Measurements from ENCODE around the gene TMED10. TPM values are rescaled to one million over a fixed set of nuclear protein-coding genes. Genes with fewer than 3 reads are reported as not detected.
A peak's percentile ranks its signal among the peaks of the same experiment; 100 is the strongest.
"Not testable (repeated sequence)": the region's sequence is repeated elsewhere in the genome, so short reads cannot be mapped to it uniquely, and the experiment has no call there.

Gene TMED10
- total RNA-seq, 2 donors from 2014 or later, result 187 to 235 TPM

- no peak for ATAC-seq (replicated peaks in 1 of 2)
- H3K27me3 Mint-ChIP-seq (ENCODE audit: low read depth), result no peaks in the 10 kb centered on the region
- peaks cover 1 to 3% of the 10 kb centered on the region in 2 donors for H3K36me3 Mint-ChIP-seq (ENCODE audit: insufficient read depth in 2 of 2)
- no peak overlapping the region for H3K27ac Mint-ChIP-seq
- H3K4me3 Mint-ChIP-seq, result no peak overlapping the region
- H3K4me1 Mint-ChIP-seq (ENCODE audit: low read depth), result peaks cover 64% of the 10 kb centered on the region
- no peaks in the 10 kb centered on the region for H3K9me3 Mint-ChIP-seq
- no peak for DNase-seq
These were observed 10.6 kb downstream of the TMED10 start for GRCh38 chr14:75165586-75166391.

DNA sequence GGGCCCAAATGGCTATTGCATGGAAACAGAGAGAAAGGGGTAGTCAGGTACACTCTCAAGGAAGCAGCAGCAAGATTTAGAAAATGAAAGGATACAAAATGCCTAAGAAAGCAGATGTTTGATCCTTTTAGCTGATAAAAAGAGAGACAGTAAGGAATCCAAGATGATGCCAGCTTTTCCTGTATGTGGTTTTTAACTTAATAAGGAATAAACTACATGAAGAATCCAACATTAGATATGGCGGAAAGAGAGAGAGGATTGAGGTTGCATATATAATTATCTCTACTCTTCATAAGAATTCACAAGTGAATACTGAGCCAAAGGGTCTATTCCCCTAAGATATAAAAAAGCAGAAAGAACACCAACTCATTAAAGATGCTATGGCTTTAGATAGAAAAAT is 11.6 kb downstream of the TMED10 start:
- peaks cover 66% of the 10 kb centered on the region for H3K4me1 Mint-ChIP-seq (ENCODE audit: low read depth)
- no peak overlapping the region for H3K27ac Mint-ChIP-seq
- ATAC-seq (replicated peaks in 1 of 2), result no peak
- no peak overlapping the region for H3K4me3 Mint-ChIP-seq
- no peaks in the 10 kb centered on the region for H3K9me3 Mint-ChIP-seq
- no peaks in the 10 kb centered on the region for H3K27me3 Mint-ChIP-seq (ENCODE audit: low read depth)
- peaks cover 0 to 5% of the 10 kb centered on the region in 2 donors for H3K36me3 Mint-ChIP-seq (ENCODE audit: insufficient read depth in 2 of 2)
- DNase-seq, result no peak

DNA sequence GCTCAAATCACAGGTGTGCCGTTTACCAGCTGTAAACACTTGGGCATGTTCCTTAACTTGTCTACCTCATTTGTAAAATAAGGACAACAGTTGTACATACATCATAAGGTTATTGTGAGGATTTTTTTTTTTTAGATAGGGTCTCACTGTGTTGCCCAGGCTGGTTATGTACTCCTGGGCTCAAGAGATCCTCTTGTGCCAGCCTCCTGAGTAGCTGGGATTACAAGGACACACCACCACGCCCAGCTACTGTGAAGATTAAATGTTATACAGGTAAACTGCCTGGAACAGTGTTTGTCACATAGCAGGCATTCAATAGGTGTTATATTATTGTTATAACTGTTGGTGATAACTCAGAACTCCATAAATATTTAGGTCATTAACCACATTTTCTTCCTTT is 12.7 kb downstream of the TMED10 start:
- Mint-ChIP-seq H3K9me3 (no peaks in the 10 kb centered on the region), H3K4me3 (no peak overlapping the region), H3K27ac (no peak overlapping the region), H3K27me3 (ENCODE audit: low read depth) (no peaks in the 10 kb centered on the region), H3K36me3 (ENCODE audit: insufficient read depth in 2 of 2) (peaks cover 0 to 5% of the 10 kb centered on the region in 2 donors), H3K4me1 (ENCODE audit: low read depth) (peaks cover 66% of the 10 kb centered on the region)
- DNase-seq (no peak), ATAC-seq (replicated peaks in 1 of 2) (no peak)

DNA sequence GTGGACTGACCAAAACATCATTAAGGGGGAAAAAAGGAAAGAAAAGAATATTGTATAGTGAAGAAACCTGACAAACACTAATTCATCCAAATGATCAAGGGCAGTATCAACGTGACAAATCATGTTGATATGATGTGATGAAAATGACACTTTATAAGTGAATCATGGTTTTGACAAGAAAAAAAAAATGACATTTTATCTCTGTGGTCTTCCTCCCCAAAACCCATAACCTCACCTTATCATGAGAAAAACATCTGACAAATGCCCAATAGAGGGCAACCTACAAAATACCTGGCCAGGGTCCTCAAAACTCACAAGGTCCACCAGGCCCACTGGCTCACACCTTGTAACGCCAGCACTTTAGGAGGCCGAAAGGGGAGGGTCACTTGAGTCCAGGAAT is 13.8 kb downstream of the TMED10 start:
- peak; percentile 38 to 62 for ATAC-seq (replicated peaks in 1 of 2)
- no peak overlapping the region for H3K4me3 Mint-ChIP-seq
- no peaks in the 10 kb centered on the region for H3K27me3 Mint-ChIP-seq (ENCODE audit: low read depth)
- H3K27ac Mint-ChIP-seq, result no peak overlapping the region
- peaks cover 57% of the 10 kb centered on the region for H3K4me1 Mint-ChIP-seq (ENCODE audit: low read depth)
- no peak for DNase-seq
- H3K9me3 Mint-ChIP-seq, result no peaks in the 10 kb centered on the region
- H3K36me3 Mint-ChIP-seq (ENCODE audit: insufficient read depth in 2 of 2), result peaks cover 0 to 5% of the 10 kb centered on the region in 2 donors

DNA sequence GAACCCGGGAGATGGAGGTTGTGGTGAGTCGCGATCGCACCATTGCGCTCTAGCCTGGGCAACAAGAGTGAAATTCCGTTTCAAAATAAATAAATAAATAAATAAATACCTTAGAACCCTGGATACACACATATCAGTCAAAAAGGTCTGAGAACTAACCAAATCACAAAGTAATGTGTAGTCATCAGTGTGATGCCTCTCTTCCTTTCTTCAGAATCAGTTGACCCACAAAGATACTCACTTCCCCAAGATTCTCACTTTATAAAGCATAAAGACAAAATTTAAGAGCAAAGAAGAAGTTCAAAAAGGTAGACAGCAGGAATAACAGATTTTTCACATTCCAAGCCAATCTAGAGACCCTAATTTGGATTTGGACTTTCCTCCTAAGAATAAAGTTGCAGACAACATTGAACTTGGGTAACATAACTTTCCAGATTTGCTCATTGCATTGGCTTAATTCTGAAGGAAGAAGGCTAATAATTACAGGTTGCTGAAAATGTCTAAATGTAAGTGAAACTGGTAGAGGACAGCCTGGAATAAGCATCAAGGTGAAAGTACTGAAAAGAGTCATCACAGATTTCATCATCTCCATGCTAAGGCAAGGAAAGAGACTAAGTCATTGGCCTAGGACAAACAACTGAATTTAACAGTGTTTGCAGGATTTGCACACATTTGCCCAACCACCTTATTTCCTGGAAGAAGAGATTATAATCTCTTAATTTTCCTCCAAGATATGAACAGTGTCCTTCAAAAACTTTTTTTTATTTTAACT is 17.4 kb downstream of the TMED10 start:
- Mint-ChIP-seq H3K36me3 (ENCODE audit: insufficient read depth in 2 of 2) (peaks cover 0 to 5% of the 10 kb centered on the region in 2 donors), H3K4me3 (peak overlapping the region; percentile 53 to 60), H3K4me1 (ENCODE audit: low read depth) (peaks cover 70% of the 10 kb centered on the region), H3K27me3 (ENCODE audit: low read depth) (no peaks in the 10 kb centered on the region), H3K9me3 (no peaks in the 10 kb centered on the region), H3K27ac (peak overlapping the region; percentile 90)
- DNase-seq (peak in 1 of 2 donors; percentile 13), ATAC-seq (replicated peaks in 1 of 2) (peak; percentile 72 to 79)

- H3K4me1 Mint-ChIP-seq (ENCODE audit: low read depth), result peaks cover 68% of the 10 kb centered on the region
- no peaks in the 10 kb centered on the region for H3K9me3 Mint-ChIP-seq
- DNase-seq (peak; percentile 26 to 35), ATAC-seq (replicated peaks in 1 of 2) (peak; percentile 90 to 92)
- peak overlapping the region; percentile 23 to 35 for H3K4me3 Mint-ChIP-seq
- peak overlapping the region; percentile 66 for H3K27ac Mint-ChIP-seq
- no peaks in the 10 kb centered on the region for H3K27me3 Mint-ChIP-seq (ENCODE audit: low read depth)
- peaks cover 0 to 7% of the 10 kb centered on the region in 2 donors for H3K36me3 Mint-ChIP-seq (ENCODE audit: insufficient read depth in 2 of 2)
These were observed 19.5 kb downstream of the TMED10 start for GRCh38 chr14:75156901-75157300.

DNA sequence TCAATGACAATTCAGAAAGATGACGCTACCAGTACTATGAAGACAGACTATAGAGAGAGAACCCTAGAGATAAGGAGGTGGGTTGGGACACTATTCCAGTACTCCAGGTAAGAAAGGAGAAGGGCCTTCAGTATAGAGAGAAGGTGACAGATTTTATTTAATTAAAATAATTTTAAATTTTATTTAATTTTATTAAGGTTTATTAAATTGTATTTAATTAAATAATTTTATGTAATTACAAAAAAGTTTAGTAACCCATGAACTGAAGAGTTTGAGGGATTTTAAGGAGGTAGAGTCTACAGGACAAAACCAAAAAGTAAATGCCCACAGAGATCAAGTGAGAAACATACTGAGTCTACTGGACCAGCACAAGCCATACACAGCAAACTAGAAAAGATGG is 20.3 kb downstream of the TMED10 start:
- ATAC-seq (replicated peaks in 1 of 2) (no peak), DNase-seq (no peak)
- H3K36me3 Mint-ChIP-seq (ENCODE audit: insufficient read depth in 2 of 2), result peaks cover 0 to 12% of the 10 kb centered on the region in 2 donors
- H3K27ac Mint-ChIP-seq, result no peak overlapping the region
- H3K27me3 Mint-ChIP-seq (ENCODE audit: low read depth), result no peaks in the 10 kb centered on the region
- peak overlapping the region in 1 of 2 donors; percentile 0 for H3K4me3 Mint-ChIP-seq
- H3K4me1 Mint-ChIP-seq (ENCODE audit: low read depth), result peaks cover 67% of the 10 kb centered on the region
- H3K9me3 Mint-ChIP-seq, result no peaks in the 10 kb centered on the region

DNA sequence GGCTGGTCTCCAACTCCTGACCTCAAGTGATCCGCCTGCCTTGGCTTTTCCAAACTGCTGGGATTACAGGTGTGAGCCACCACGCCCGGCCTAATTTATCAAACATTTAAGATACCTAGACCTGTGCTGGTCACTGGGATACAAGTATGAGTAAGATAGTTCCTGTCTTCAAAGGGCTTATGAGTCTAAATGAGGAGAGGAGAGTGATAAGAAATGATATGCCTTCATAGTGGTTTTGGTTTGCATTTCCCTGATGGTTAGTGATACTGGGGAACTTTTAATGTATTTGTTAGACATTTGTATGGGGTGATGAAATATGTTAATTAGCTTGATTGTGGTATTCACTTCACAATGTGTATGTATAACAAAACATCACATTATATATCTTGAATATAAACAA is 21.2 kb downstream of the TMED10 start:
- ATAC-seq (replicated peaks in 1 of 2) (peak; percentile 26 to 39), DNase-seq (no peak)
- peaks cover 60% of the 10 kb centered on the region for H3K4me1 Mint-ChIP-seq (ENCODE audit: low read depth)
- no peaks in the 10 kb centered on the region for H3K27me3 Mint-ChIP-seq (ENCODE audit: low read depth)
- H3K27ac Mint-ChIP-seq, result peak overlapping the region; percentile 7
- no peak overlapping the region for H3K4me3 Mint-ChIP-seq
- H3K36me3 Mint-ChIP-seq (ENCODE audit: insufficient read depth in 2 of 2), result peaks cover 0 to 8% of the 10 kb centered on the region in 2 donors
- no peaks in the 10 kb centered on the region for H3K9me3 Mint-ChIP-seq

- ATAC-seq (replicated peaks in 1 of 2) (no peak), DNase-seq (no peak)
- Mint-ChIP-seq H3K9me3 (no peaks in the 10 kb centered on the region), H3K27me3 (ENCODE audit: low read depth) (no peaks in the 10 kb centered on the region), H3K36me3 (ENCODE audit: insufficient read depth in 2 of 2) (peaks cover 0 to 9% of the 10 kb centered on the region in 2 donors), H3K27ac (no peak overlapping the region), H3K4me3 (no peak overlapping the region), H3K4me1 (ENCODE audit: low read depth) (peaks cover 51% of the 10 kb centered on the region)
These were observed 23.1 kb downstream of the TMED10 start for GRCh38 chr14:75153295-75153694.

GRCh38 chr14:75151851-75152250 is 24.6 kb downstream of the TMED10 start:
- Mint-ChIP-seq H3K9me3 (no peaks in the 10 kb centered on the region), H3K4me3 (no peak overlapping the region), H3K27me3 (ENCODE audit: low read depth) (no peaks in the 10 kb centered on the region), H3K36me3 (ENCODE audit: insufficient read depth in 2 of 2) (peaks cover 0 to 10% of the 10 kb centered on the region in 2 donors), H3K27ac (peak overlapping the region; percentile 47), H3K4me1 (ENCODE audit: low read depth) (peaks cover 50% of the 10 kb centered on the region)
- DNase-seq (no peak), ATAC-seq (replicated peaks in 1 of 2) (no peak)

DNA sequence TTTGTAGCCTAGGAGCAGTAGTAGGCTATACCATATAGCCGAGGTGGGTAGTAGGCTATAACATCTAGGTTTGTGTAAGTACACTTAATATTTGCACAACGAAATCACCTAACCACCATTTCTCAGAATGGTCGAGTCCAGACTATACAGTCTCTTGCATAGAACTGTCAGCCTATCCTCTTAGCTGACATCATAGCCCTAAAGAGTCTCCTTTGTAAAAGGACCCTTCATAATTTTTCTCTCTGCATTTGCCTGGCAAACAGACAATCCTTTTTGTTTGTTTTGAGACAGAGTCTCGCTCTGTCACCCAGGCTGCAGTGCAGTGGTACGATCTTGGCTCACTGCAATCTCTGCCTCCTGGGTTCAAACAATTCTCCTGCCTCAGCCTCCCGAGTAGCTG is 25.8 kb downstream of the TMED10 start:
- H3K36me3 Mint-ChIP-seq (ENCODE audit: insufficient read depth in 2 of 2), result peaks cover 3 to 19% of the 10 kb centered on the region in 2 donors
- H3K27me3 Mint-ChIP-seq (ENCODE audit: low read depth); H3K4me3 Mint-ChIP-seq; ATAC-seq (replicated peaks in 1 of 2); H3K27ac Mint-ChIP-seq; DNase-seq; H3K9me3 Mint-ChIP-seq: not testable (repeated sequence)
- peaks cover 47% of the 10 kb centered on the region for H3K4me1 Mint-ChIP-seq (ENCODE audit: low read depth)

GRCh38 chr14:75150150-75150549 is 26.3 kb downstream of the TMED10 start:
- no peak for ATAC-seq (replicated peaks in 1 of 2)
- Mint-ChIP-seq H3K4me3 (no peak overlapping the region), H3K27ac (no peak overlapping the region), H3K27me3 (ENCODE audit: low read depth) (no peaks in the 10 kb centered on the region), H3K9me3 (no peaks in the 10 kb centered on the region), H3K36me3 (ENCODE audit: insufficient read depth in 2 of 2) (peaks cover 3 to 19% of the 10 kb centered on the region in 2 donors), H3K4me1 (ENCODE audit: low read depth) (peaks cover 47% of the 10 kb centered on the region)
- no peak for DNase-seq

DNA sequence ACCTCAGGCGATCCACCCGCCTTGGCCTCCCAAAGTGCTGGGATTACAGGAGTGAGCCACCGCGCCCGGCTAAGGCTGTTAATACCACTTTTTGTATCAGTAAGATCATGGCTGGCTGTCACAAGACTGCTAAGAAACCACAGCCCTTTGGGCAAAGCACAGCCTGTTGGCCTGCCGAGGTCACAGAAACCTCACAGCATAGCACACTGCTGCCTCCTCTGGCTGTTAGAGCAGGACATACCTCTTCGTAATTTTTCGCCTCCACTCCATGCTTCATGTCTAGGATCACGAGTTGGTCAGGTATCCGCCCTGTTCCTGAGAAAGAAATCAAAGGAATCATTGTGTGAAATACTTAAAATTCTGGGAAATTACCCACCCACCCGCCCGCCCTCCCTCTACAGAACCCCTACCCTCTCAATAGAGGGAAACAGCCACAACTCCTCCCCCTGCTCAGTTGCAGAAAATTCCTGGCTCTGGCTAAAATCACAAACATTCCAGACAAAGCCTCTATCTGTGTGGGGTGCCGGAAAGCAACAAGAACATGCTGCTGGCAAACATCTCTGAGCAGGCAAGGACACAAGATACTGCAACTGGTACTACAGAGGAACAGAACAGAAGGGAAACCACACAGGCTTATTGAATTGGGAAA is 28.9 kb downstream of the TMED10 start:
- H3K9me3 Mint-ChIP-seq, result no peaks in the 10 kb centered on the region
- peaks cover 56% of the 10 kb centered on the region for H3K4me1 Mint-ChIP-seq (ENCODE audit: low read depth)
- ATAC-seq (replicated peaks in 1 of 2) (no peak), DNase-seq (no peak)
- peaks cover 3 to 25% of the 10 kb centered on the region in 2 donors for H3K36me3 Mint-ChIP-seq (ENCODE audit: insufficient read depth in 2 of 2)
- H3K4me3 Mint-ChIP-seq, result no peak overlapping the region
- H3K27ac Mint-ChIP-seq, result no peak overlapping the region
- H3K27me3 Mint-ChIP-seq (ENCODE audit: low read depth), result no peaks in the 10 kb centered on the region
